GM21528 (cell line): ENCODE data around the gene CD4.

Source experiments
- ATAC-seq: cut with Tn5 transposase; IDR thresholded peaks from one replicate; pipeline ENCODE4 v1.9.1; 2021; ENCODE audit warnings: mild to moderate bottlenecking, moderate library complexity; ENCODE audit not compliant: unreplicated experiment, low FRiP score

Gene CD4

GRCh38 chr12:6765048-6765633 lies 24.2 kb upstream of the CD4 start:
- ATAC-seq, result no peak

GRCh38 chr12:6765634-6766581 lies 23.4 kb upstream of the CD4 start, which contains the start of gene PTMS:
TSS of gene PTMS (plus strand) at chr12:6766363. CDS start at chr12:6766706, 343 bp downstream.
- no peak for ATAC-seq

- no peak for ATAC-seq
These were observed 22.5 kb upstream of the CD4 start for GRCh38 chr12:6766651-6767349.

- ATAC-seq, result no peak
These were observed 21.7 kb upstream of the CD4 start for GRCh38 chr12:6767353-6768319.

GRCh38 chr12:6768437-6768914 lies 20.9 kb upstream of the CD4 start:
- no peak for ATAC-seq

- ATAC-seq, result no peak
These were observed 20.3 kb upstream of the CD4 start for GRCh38 chr12:6768990-6769389.

- no peak for ATAC-seq
These were observed 19.7 kb upstream of the CD4 start for GRCh38 chr12:6769666-6770065.

- ATAC-seq, result no peak
These were observed 19.2 kb upstream of the CD4 start for GRCh38 chr12:6770094-6770493.

- ATAC-seq, result no peak
These were observed 18.7 kb upstream of the CD4 start for GRCh38 chr12:6770600-6770999.

- no peak for ATAC-seq
These were observed 18.2 kb upstream of the CD4 start for GRCh38 chr12:6771091-6771495.

- ATAC-seq, result no peak
These were observed 17.6 kb upstream of the CD4 start for GRCh38 chr12:6771509-6772330.

GRCh38 chr12:6772331-6772695 lies 17.0 kb upstream of the CD4 start, which contains the start of gene LAG3:
TSS of gene LAG3 (plus strand) at chr12:6772520. CDS start at chr12:6772853, 333 bp downstream.
- no peak for ATAC-seq

GRCh38 chr12:6772726-6773589 lies 16.4 kb upstream of the CD4 start:
- no peak for ATAC-seq

- ATAC-seq, result no peak
These were observed 15.6 kb upstream of the CD4 start for GRCh38 chr12:6773590-6774351.

GRCh38 chr12:6774499-6775062 lies 14.7 kb upstream of the CD4 start:
- no peak for ATAC-seq

- ATAC-seq, result no peak
These were observed 13.8 kb upstream of the CD4 start for GRCh38 chr12:6775185-6776174.
